Endothelial cell of umbilical vein (primary cell): ENCODE measurements around the gene NRCAM. TPM values are rescaled to one million over a fixed set of nuclear protein-coding genes. Genes with fewer than 3 reads are reported as not detected.

Experiments used
- BruUV-seq: library from RNA; stranded (reverse); fragments of 400-500 nt; replicated peaks from 2 replicates; lab custom pipeline; 2021; lab: Mats Ljungman, UMichigan
- CTCF ChIA-PET: fragments of 300-600, 350-600 bp; sonication (Branson Sonifier 250); formaldehyde crosslinking; loops from one replicate; lab custom pipeline; 2021; ENCODE audit warnings: antibody characterized with exemption, inconsistent platforms; lab: Charles Lee
- POLR2A ChIA-PET: fragments of 300-600, 350-600 bp; sonication (Branson Sonifier 250); formaldehyde crosslinking; loops from one replicate; lab custom pipeline; 2021; ENCODE audit warnings: antibody characterized with exemption, inconsistent platforms; lab: Charles Lee
- DNase-seq: peaks from one replicate; pipeline ENCODE4 v3.0.0-alpha.2; 2011; ENCODE audit warnings: low read depth, low spot score
- FAIRE-seq: peaks from 2 replicates; lab custom pipeline; 2011; peaks lifted over from hg19 to GRCh38; lab: Jason Lieb, UNC
- H2AFZ ChIP-seq: 2 replicates; pipeline ENCODE4 v1.6.0; 2012; ENCODE audit warnings: low read depth, low read length, control low read depth, inconsistent platforms
- H3K27ac ChIP-seq: 2 replicates; pipeline ENCODE4 v1.5.1; 2011; ENCODE audit warnings: low read depth, mild to moderate bottlenecking, control low read depth, low read length, moderate library complexity; ENCODE audit not compliant: insufficient read depth
- H3K27me3 ChIP-seq, 2 experiments: 2 replicates each; pipeline versions ENCODE4 v1.6.0 to v1.6.1; 2011; ENCODE audit warnings: low read length in 2 of 2, mixed read lengths in 1 of 2; ENCODE audit not compliant: control insufficient read depth in 2 of 2, insufficient read depth in 2 of 2
- H3K36me3 ChIP-seq, 2 experiments: 2 replicates in 1 of 2; 3 replicates in 1 of 2; pipeline ENCODE4 v1.5.1; 2011; ENCODE audit warnings: low read length in 2 of 2, mild to moderate bottlenecking in 1 of 2, moderate library complexity in 1 of 2; ENCODE audit not compliant: control insufficient read depth in 2 of 2, insufficient read depth in 2 of 2; ENCODE audit errors: extremely low read depth in 1 of 2
- H3K4me1 ChIP-seq: 3 replicates; pipeline ENCODE4 v1.5.1; 2011; ENCODE audit warnings: mild to moderate bottlenecking, low read length; ENCODE audit not compliant: control insufficient read depth, insufficient read depth; ENCODE audit errors: extremely low read depth
- H3K4me2 ChIP-seq: 2 replicates; pipeline ENCODE4 v1.6.1; 2011; ENCODE audit warnings: low read length, control low read depth, mixed read lengths; ENCODE audit not compliant: insufficient read depth
- H3K4me3 ChIP-seq, 3 experiments: fragments of 200-600 bp in 1 of 3; sonication (generic), shearing (Covaris generic) in 1 of 3; replicated peaks in 1 of 3; 2 replicates each; pipeline ENCODE4 v1.5.1; 2011 to 2016; ENCODE audit warnings: control low read depth in 3 of 3, low read length in 3 of 3, mild to moderate bottlenecking in 2 of 3, inconsistent platforms in 1 of 3, low read depth in 1 of 3, moderate library complexity in 1 of 3; ENCODE audit not compliant: insufficient read depth in 1 of 3
- H3K79me2 ChIP-seq: 2 replicates; pipeline ENCODE4 v1.6.0; 2012; ENCODE audit warnings: low read length, inconsistent platforms; ENCODE audit not compliant: control insufficient read depth, insufficient read depth
- H3K9ac ChIP-seq: replicated peaks from 2 replicates; pipeline ENCODE3; 2011; ENCODE audit warnings: low read length, control low read depth; ENCODE audit not compliant: insufficient read depth; ENCODE audit errors: extremely low read depth
- H3K9me1 ChIP-seq: replicated peaks from 3 replicates; pipeline ENCODE4 v1.6.0; 2011; ENCODE audit warnings: mild to moderate bottlenecking, low read length; ENCODE audit not compliant: control insufficient read depth, insufficient read depth; ENCODE audit errors: extremely low read depth
- H3K9me3 ChIP-seq: replicated peaks from 2 replicates; pipeline ENCODE4 v1.5.1; 2012; ENCODE audit warnings: low read length, inconsistent platforms; ENCODE audit not compliant: control insufficient read depth, insufficient read depth
- H4K20me1 ChIP-seq: replicated peaks from 2 replicates; pipeline ENCODE3; 2011; ENCODE audit warnings: mild to moderate bottlenecking, low read length; ENCODE audit not compliant: control insufficient read depth, insufficient read depth; ENCODE audit errors: extremely low read depth
- CTCF ChIP-seq, 2 donors: IDR thresholded peaks; 1 replicate in 1 of 2; 2 replicates in 1 of 2; pipeline ENCODE4 v1.5.1; 2011; ENCODE audit warnings: low read length in 2 of 2, mild to moderate bottlenecking in 2 of 2, moderate library complexity in 2 of 2, control low read depth in 1 of 2, inconsistent platforms in 1 of 2, low read depth in 1 of 2; ENCODE audit not compliant: insufficient read depth in 1 of 2; ENCODE audit errors: extremely low read depth in 1 of 2
- EZH2 ChIP-seq: IDR thresholded peaks from 2 replicates; pipeline ENCODE4 v1.6.1; 2012; ENCODE audit warnings: borderline replicate concordance, low read depth, mild to moderate bottlenecking, moderate library complexity, low read length, inconsistent platforms; ENCODE audit not compliant: severe bottlenecking
- FOS ChIP-seq: IDR thresholded peaks from 2 replicates; pipeline ENCODE4 v1.6.1; 2011; ENCODE audit warnings: mild to moderate bottlenecking, low read length, moderate library complexity, borderline replicate concordance; ENCODE audit not compliant: insufficient read depth
- GATA2 ChIP-seq: IDR thresholded peaks from 2 replicates; pipeline ENCODE4 v1.7.0; 2011; ENCODE audit warnings: low read depth, mild to moderate bottlenecking, moderate library complexity, mixed read lengths, low read length; ENCODE audit not compliant: insufficient read length, insufficient read depth
- JUN ChIP-seq: IDR thresholded peaks from 2 replicates; pipeline ENCODE4 v1.6.1; 2011; ENCODE audit warnings: borderline replicate concordance, low read depth; ENCODE audit not compliant: insufficient read length, insufficient read depth
- MAX ChIP-seq: IDR thresholded peaks from 2 replicates; pipeline ENCODE4 v1.6.1; 2011; ENCODE audit not compliant: insufficient read depth, insufficient read length
- MYC ChIP-seq: IDR thresholded peaks from one replicate; pipeline ENCODE4 v1.6.1; 2011; ENCODE audit warnings: mild to moderate bottlenecking, low read depth, low read length
- POLR2A ChIP-seq: IDR thresholded peaks from 2 replicates; pipeline ENCODE4 v1.6.1; 2012; ENCODE audit warnings: low read depth, mild to moderate bottlenecking, control low read depth, low read length
- POLR2AphosphoS5 ChIP-seq: IDR thresholded peaks from 2 replicates; pipeline ENCODE4 v1.6.1; 2012; ENCODE audit warnings: low read depth, mild to moderate bottlenecking, control low read depth, low read length, moderate library complexity; ENCODE audit not compliant: insufficient read depth
- dilution Hi-C: fragments of 300-500 bp; cut with MboI; formaldehyde crosslinking; loops from one replicate; pipeline ENCODE4 v1.15.0; 2019; ENCODE audit warnings: low sequenced_read_pairs; ENCODE audit not compliant: extremely low pct_ligation_motif_present
- intact Hi-C: fragments of 100-400 bp; cut with micrococcal nuclease; formaldehyde crosslinking; loops from one replicate; pipeline ENCODE4 v1.10.0; 2022
- polyA plus RNA-seq, 4 experiments: library from polyadenylated mRNA; depleted of rRNA in 3 of 4; stranded (reverse) in 3 of 4; unstranded in 1 of 4; fragments of >200 nt; gene quantifications; 2 replicates each; pipeline versions ENCODE4 v1.2.1 to v1.2.3, GENCODE V29; 2011 to 2012; ENCODE audit warnings: missing spikeins in 1 of 4
- total RNA-seq: library from RNA; stranded (reverse); gene quantifications from 2 replicates; pipeline ENCODE4 v1.2.3, GENCODE V29; 2021

NRCAM gene
- total and polyA plus RNA-seq, 2 donors (not counting 3 experiments of a cell fraction or from before 2014, with no cell fraction given): 26.0 to 47.6 TPM

GRCh38 chr7:108307595-108307994, 148.6 kb downstream of the NRCAM start:
- TF ChIP-seq CTCF (IDR thresholded peaks at IDR 0.05; ENCODE audit: extremely low read depth in 1 of 2, insufficient read depth in 1 of 2, low read depth in 1 of 2, low read length in 2 of 2): no peak
- TF ChIP-seq JUN: no peak
- TF ChIP-seq MAX: no peak
- no peak for TF ChIP-seq EZH2
- no peak for TF ChIP-seq FOS
- no peak for TF ChIP-seq POLR2A
- TF ChIP-seq POLR2AphosphoS5: no peak
- TF ChIP-seq GATA2: no peak
- no peak for TF ChIP-seq MYC
- POLR2A ChIA-PET: interaction anchor here (0.9 kb wide), 1 partner anchor 9 kb away, joined by 3 read pairs; no protein-coding TSS in a partner anchor
- Histone ChIP-seq H3K9ac (no peak overlapping the region), H4K20me1 (no peaks in the 10 kb centered on the region), H3K9me1 (no peaks in the 10 kb centered on the region), H3K4me1 (peaks cover 49% of the 10 kb centered on the region), H3K27me3 (no peaks in the 10 kb centered on the region), H2AFZ (no peak overlapping the region), H3K9me3 (no peaks in the 10 kb centered on the region), H3K36me3 (no peaks in the 10 kb centered on the region), H3K27ac (peak overlapping the region; percentile 95), H3K4me3 (no peak overlapping the region), H3K79me2 (peaks cover 24% of the 10 kb centered on the region), H3K4me2 (no peak overlapping the region)
- DNase-seq: no peak
- BruUV-seq: no TSS peak
- CTCF ChIA-PET: interaction anchor here (0.7 to 3.6 kb wide), 3 partner anchors 9 to 189 kb away, joined by 3 to 23 read pairs (median 9); no protein-coding TSS in a partner anchor
- dilution Hi-C loops: no loop called here
- intact Hi-C loops: no loop called here
- no peak for FAIRE-seq
